ENCODE data around the gene CFAP74. TPM values are rescaled to one million over a fixed set of nuclear protein-coding genes. Genes with fewer than 3 reads are reported as not detected.

CFAP74 gene
- total and polyA plus RNA-seq, 2 of the 4 experiments (the other 2 are of a cell fraction), result not detected

DNA sequence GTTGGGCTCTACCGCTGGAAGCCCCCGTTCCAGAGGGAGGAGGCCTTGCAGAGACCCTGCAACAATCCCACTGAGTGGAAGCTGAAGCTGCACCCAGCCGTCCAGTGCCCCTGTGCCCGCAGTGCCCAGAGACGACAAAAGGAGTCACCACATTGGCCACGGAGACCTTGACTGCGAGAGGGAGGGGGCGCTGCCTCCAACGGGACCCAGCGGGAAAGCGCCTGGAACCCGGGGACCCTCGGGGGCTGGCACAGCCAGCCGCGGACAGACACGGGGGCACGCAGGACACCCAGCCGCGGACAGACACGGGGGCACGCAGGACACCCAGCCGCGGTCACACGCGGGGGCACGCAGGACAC lies 22.5 kb downstream of the CFAP74 start:
- Histone ChIP-seq H3K4me3 (ENCODE audit: insufficient read depth, low read depth, low read length) (no peak overlapping the region), H2BK120ac (ENCODE audit: low read depth, low read length) (no peak overlapping the region), H3K4ac (ENCODE audit: low read depth, low read length) (no peak overlapping the region), H3K27ac (ENCODE audit: insufficient read depth, low read length) (no peak overlapping the region), H3K9me1 (ENCODE audit: insufficient read depth, low read length) (no peaks in the 10 kb centered on the region), H3K79me1 (ENCODE audit: low read depth in 1 of 2, low read length in 2 of 2) (no peaks in the 10 kb centered on the region), H3K4me1 (ENCODE audit: control insufficient read depth, insufficient read depth, low read length) (no peaks in the 10 kb centered on the region), H2BK5ac (ENCODE audit: low read depth, low read length, poor library complexity, severe bottlenecking) (no peak overlapping the region), H3K27me3 (ENCODE audit: control insufficient read depth, insufficient read depth, low read length) (peaks cover 6% of the 10 kb centered on the region; the same call in 1 of the 2 replicates), H3K9me3 (ENCODE audit: control insufficient read depth, insufficient read depth, low read length) (peaks cover 8% of the 10 kb centered on the region; the same call in 1 of the 2 replicates), H4K91ac (ENCODE audit: insufficient read depth, low read depth, low read length) (no peak overlapping the region), H3K36me3 (ENCODE audit: control insufficient read depth, insufficient read depth, low read length) (no peaks in the 10 kb centered on the region), H2BK20ac (ENCODE audit: low read depth, low read length) (no peak overlapping the region), H3K14ac (replicated peaks; ENCODE audit: low read depth, low read length) (no peak overlapping the region), H4K5ac (ENCODE audit: low read depth, low read length) (no peak overlapping the region), H2BK15ac (ENCODE audit: low read depth, low read length) (no peak overlapping the region), H2AK5ac (ENCODE audit: low read depth, low read length) (no peak overlapping the region), H4K8ac (ENCODE audit: low read depth in 2 of 2, low read length in 2 of 2) (no peak overlapping the region), H3K9ac (ENCODE audit: low read depth, low read length) (no peak overlapping the region), H4K20me1 (ENCODE audit: insufficient read depth, low read length) (no peaks in the 10 kb centered on the region), H3K18ac (ENCODE audit: low read depth, low read length) (no peak overlapping the region), H3K56ac (ENCODE audit: extremely low read depth, insufficient read depth, low read length) (no peak overlapping the region), H3K4me2 (ENCODE audit: low read depth, low read length) (no peak overlapping the region), H3K23ac (ENCODE audit: low read depth, low read length) (no peak overlapping the region), H2AFZ (replicated peaks; ENCODE audit: low read length, poor library complexity) (no peak overlapping the region), H2AK9ac (replicated peaks; ENCODE audit: low read depth, low read length, poor library complexity) (no peak overlapping the region)
- DNase-seq, result no peak
- no TSS peak for BruUV-seq (replicated peaks)
- in situ Hi-C loops (cut with MboI; ENCODE audit: low sequenced_read_pairs), result no loop called here
- TF ChIP-seq MXI1 (IDR thresholded peaks at IDR 0.05; ENCODE audit: borderline replicate concordance, low read depth, low read length), result no peak
- no peak for TF ChIP-seq RCOR1 (IDR thresholded peaks at IDR 0.05; ENCODE audit: insufficient replicate concordance, low read length)
- no peak for TF ChIP-seq RAD21 (IDR thresholded peaks at IDR 0.05; ENCODE audit: low read length)
- no peak for TF ChIP-seq USF2 (IDR thresholded peaks at IDR 0.05; ENCODE audit: low read depth, low read length)
- TF ChIP-seq MAFK (IDR thresholded peaks at IDR 0.05; ENCODE audit: low read depth, low read length), result no peak
- TF ChIP-seq SMC3 (IDR thresholded peaks at IDR 0.05; ENCODE audit: low read depth, low read length), result no peak
- TF ChIP-seq ELK1 (IDR thresholded peaks at IDR 0.05; ENCODE audit: borderline replicate concordance, low read depth, low read length), result no peak
- no peak for TF ChIP-seq CTCF (conservative IDR thresholded peaks at IDR 0.05; ENCODE audit: low read depth, low read length)
- TF ChIP-seq MAZ (IDR thresholded peaks at IDR 0.05; ENCODE audit: borderline replicate concordance, low read depth, low read length), result no peak
- TF ChIP-seq RFX5 (IDR thresholded peaks at IDR 0.05; ENCODE audit: low read depth, low read length), result no peak
- intact Hi-C loops (cut with micrococcal nuclease), result no loop called here
- dilution Hi-C loops (cut with HindIII; ENCODE audit: low sequenced_read_pairs, unreplicated experiment), result no loop called here
- ATAC-seq (ENCODE audit: low read depth), result no peak
- POLR2A ChIA-PET (ENCODE audit: unreplicated experiment), result no interaction called here
- 92% methylated on average over 24 of the region's 26 CpGs; no CpG with 5 or more reads in 1 of the 2 experiments for WGBS, 2 experiments (ENCODE audit: extremely low coverage in 2 of 2, insufficient read length in 1 of 2)
- CTCF ChIA-PET, result no interaction called here
